ENCODE data around the gene EFCAB5. TPM values are rescaled to one million over a fixed set of nuclear protein-coding genes. Genes with fewer than 3 reads are reported as not detected.
"Not testable (repeated sequence)": the region's sequence is repeated elsewhere in the genome, so short reads cannot be mapped to it uniquely, and the experiment has no call there.

The EFCAB5 gene
- total RNA-seq, 1 experiment from 2014 or later = 0.07 TPM

- no peak for DNase-seq
- TF ChIP-seq EZH2 (IDR thresholded peaks at IDR 0.05; ENCODE audit: low read length, unreplicated experiment) = no peak
- TF ChIP-seq CTCF (conservative IDR thresholded peaks at IDR 0.05; ENCODE audit: low read depth, low read length) = no peak
- TF ChIP-seq EZH2phosphoT487 (IDR thresholded peaks at IDR 0.05; ENCODE audit: borderline replicate concordance, low read length) = no peak
- intact Hi-C loops (cut with micrococcal nuclease) = no loop called here
- no peak overlapping the region for H3K27ac ChIP-seq (ENCODE audit: low read length)
- H3K4me2 ChIP-seq (ENCODE audit: low read length) = no peak overlapping the region
- BruUV-seq (replicated peaks) = no TSS peak
- no peaks in the 10 kb centered on the region for H3K79me2 ChIP-seq (ENCODE audit: low read length)
- no peaks in the 10 kb centered on the region for H3K4me1 ChIP-seq (ENCODE audit: insufficient read depth, low read length)
- no peak overlapping the region for H2AFZ ChIP-seq (ENCODE audit: low read length)
- H3K9me3 ChIP-seq (ENCODE audit: low read length) = no peaks in the 10 kb centered on the region
- ChIA-PET CTCF (no interaction called here), POLR2A (ENCODE audit: unreplicated experiment) (no interaction called here)
- H3K27me3 ChIP-seq (ENCODE audit: low read length) = peaks cover 13% of the 10 kb centered on the region
- no peak overlapping the region for H3K4me3 ChIP-seq (ENCODE audit: low read length)
- no peaks in the 10 kb centered on the region for H3K36me3 ChIP-seq (ENCODE audit: low read depth, low read length)
- H3K9ac ChIP-seq (ENCODE audit: low read length) = no peak overlapping the region
- no peaks in the 10 kb centered on the region for H3K9me2 ChIP-seq (replicated peaks; ENCODE audit: low read length)
- ATAC-seq = no peak
- H4K20me1 ChIP-seq (ENCODE audit: low read length) = no peaks in the 10 kb centered on the region
- no peaks in the 10 kb centered on the region for H3F3A ChIP-seq (ENCODE audit: low read length, unreplicated experiment)
Observed at GRCh38 chr17:30031214-30031869, 89.9 kb downstream of the EFCAB5 start.

GRCh38 chr17:30035369-30035768 is 93.9 kb downstream of the EFCAB5 start:
- ATAC-seq (no peak), DNase-seq (no peak)
- Histone ChIP-seq H3K4me3 (ENCODE audit: low read length) (no peak overlapping the region), H3K27me3 (ENCODE audit: low read length) (peaks cover 49% of the 10 kb centered on the region), H3K79me2 (ENCODE audit: low read length) (no peaks in the 10 kb centered on the region), H3K9me2 (replicated peaks; ENCODE audit: low read length) (no peaks in the 10 kb centered on the region), H3F3A (ENCODE audit: low read length, unreplicated experiment) (no peaks in the 10 kb centered on the region), H4K20me1 (ENCODE audit: low read length) (no peaks in the 10 kb centered on the region), H3K4me2 (ENCODE audit: low read length) (no peak overlapping the region), H2AFZ (ENCODE audit: low read length) (no peak overlapping the region), H3K9me3 (ENCODE audit: low read length) (no peaks in the 10 kb centered on the region), H3K9ac (ENCODE audit: low read length) (no peak overlapping the region), H3K4me1 (ENCODE audit: insufficient read depth, low read length) (no peaks in the 10 kb centered on the region), H3K36me3 (ENCODE audit: low read depth, low read length) (no peaks in the 10 kb centered on the region), H3K27ac (ENCODE audit: low read length) (no peak overlapping the region)
- ChIA-PET POLR2A (ENCODE audit: unreplicated experiment) (no interaction called here), CTCF (no interaction called here)
- intact Hi-C loops (cut with micrococcal nuclease) = no loop called here
- no peak for TF ChIP-seq EZH2 (IDR thresholded peaks at IDR 0.05; ENCODE audit: low read length, unreplicated experiment)
- no peak for TF ChIP-seq CTCF (conservative IDR thresholded peaks at IDR 0.05; ENCODE audit: low read depth, low read length)
- no peak for TF ChIP-seq EZH2phosphoT487 (IDR thresholded peaks at IDR 0.05; ENCODE audit: borderline replicate concordance, low read length)
- no TSS peak for BruUV-seq (replicated peaks)

GRCh38 chr17:30040719-30041518 is 99.5 kb downstream of the EFCAB5 start:
- H3F3A ChIP-seq (ENCODE audit: low read length, unreplicated experiment); H3K4me3 ChIP-seq (ENCODE audit: low read length); DNase-seq; intact Hi-C loops (cut with micrococcal nuclease); H3K4me2 ChIP-seq (ENCODE audit: low read length); H3K4me1 ChIP-seq (ENCODE audit: insufficient read depth, low read length); H3K79me2 ChIP-seq (ENCODE audit: low read length); ATAC-seq; H4K20me1 ChIP-seq (ENCODE audit: low read length); H3K9me2 ChIP-seq (replicated peaks; ENCODE audit: low read length); H3K27ac ChIP-seq (ENCODE audit: low read length); BruUV-seq (replicated peaks); H3K36me3 ChIP-seq (ENCODE audit: low read depth, low read length); H2AFZ ChIP-seq (ENCODE audit: low read length); H3K9ac ChIP-seq (ENCODE audit: low read length); CTCF ChIA-PET; POLR2A ChIA-PET (ENCODE audit: unreplicated experiment); H3K9me3 ChIP-seq (ENCODE audit: low read length): not testable (repeated sequence)
- peaks cover 55% of the 10 kb centered on the region for H3K27me3 ChIP-seq (ENCODE audit: low read length)
